ENCODE results near the gene CDIPT. TPM values are rescaled to one million over a fixed set of nuclear protein-coding genes. Genes with fewer than 3 reads are reported as not detected.

Gene CDIPT
- total and polyA plus RNA-seq, 2 of the 13 experiments (the other 11 are each of a cell fraction or from before 2014, with no cell fraction given): 54.9 to 97.5 TPM

GRCh38 chr16:29899516-29900101 lies 36.6 kb upstream of the CDIPT start, which contains the start of gene SEZ6L2 (continued):
- no peak; the same call in 1 of the 2 replicates for TF ChIP-seq ZNF746 (CRISPR knock-in tag; IDR thresholded peaks at IDR 0.05)
- no peak for TF ChIP-seq ZNF34 (CRISPR knock-in tag; IDR thresholded peaks at IDR 0.05; ENCODE audit: borderline replicate concordance)
- no peak for TF ChIP-seq IRF1 (CRISPR knock-in tag; IDR thresholded peaks at IDR 0.05; ENCODE audit: low read depth)
- no peak; the same call in 1 of the 2 replicates for TF ChIP-seq IRF2 (CRISPR knock-in tag; IDR thresholded peaks at IDR 0.05)
- peak; percentile 95 for TF ChIP-seq RFXANK (CRISPR knock-in tag; IDR thresholded peaks at IDR 0.05)
- peak; percentile 97; the same call in 1 of the 2 replicates for TF ChIP-seq ZBTB44 (CRISPR knock-in tag; IDR thresholded peaks at IDR 0.05)
- no peak for TF ChIP-seq ZKSCAN1 (IDR thresholded peaks at IDR 0.05; ENCODE audit: low read length)
- no peak for TF ChIP-seq EZH2 (conservative IDR thresholded peaks at IDR 0.05; ENCODE audit: low read depth, low read length)
- TF ChIP-seq SMC3 (IDR thresholded peaks at IDR 0.05; ENCODE audit: low read length): peak; percentile 5; the same call in 1 of the 2 replicates
- TF ChIP-seq JARID2 (CRISPR knock-in tag; IDR thresholded peaks at IDR 0.05; ENCODE audit: insufficient replicate concordance): no peak
- peak; percentile 87 for TF ChIP-seq ZNF331 (CRISPR knock-in tag; IDR thresholded peaks at IDR 0.05)
- TF ChIP-seq RARA (CRISPR knock-in tag; IDR thresholded peaks at IDR 0.05): peak; percentile 69
- TF ChIP-seq ZFP41 (CRISPR knock-in tag; IDR thresholded peaks at IDR 0.05; ENCODE audit: borderline replicate concordance): no peak
- TF ChIP-seq ZNF251 (CRISPR knock-in tag; IDR thresholded peaks at IDR 0.05): no peak
- TF ChIP-seq MED8 (CRISPR knock-in tag; IDR thresholded peaks at IDR 0.05; ENCODE audit: insufficient replicate concordance): no peak
- TF ChIP-seq BRD4 (CRISPR knock-in tag; IDR thresholded peaks at IDR 0.05): no peak
- TF ChIP-seq ATF5 (CRISPR knock-in tag; IDR thresholded peaks at IDR 0.05; ENCODE audit: low read depth): no peak
- no peak; the same call in 1 of the 2 replicates for TF ChIP-seq BCL3 (CRISPR knock-in tag; IDR thresholded peaks at IDR 0.05)
- no peak for TF ChIP-seq HNF1B (CRISPR knock-in tag; IDR thresholded peaks at IDR 0.05)
- TF ChIP-seq NR0B2 (CRISPR knock-in tag; IDR thresholded peaks at IDR 0.05): no peak
- TF ChIP-seq PBX2 (CRISPR knock-in tag; IDR thresholded peaks at IDR 0.05): no peak
- TF ChIP-seq ZNF414 (CRISPR knock-in tag; IDR thresholded peaks at IDR 0.05): peak; percentile 58
